GM04503 (cell line): ENCODE data around the gene ZC3H4.
"Not testable (repeated sequence)": the region's sequence is repeated elsewhere in the genome, so short reads cannot be mapped to it uniquely, and the experiment has no call there.

Source experiments
- DNase-seq: peaks from one replicate; pipeline ENCODE4 v3.0.0-alpha.2; 2012; ENCODE audit warnings: low read depth

Gene ZC3H4

DNA sequence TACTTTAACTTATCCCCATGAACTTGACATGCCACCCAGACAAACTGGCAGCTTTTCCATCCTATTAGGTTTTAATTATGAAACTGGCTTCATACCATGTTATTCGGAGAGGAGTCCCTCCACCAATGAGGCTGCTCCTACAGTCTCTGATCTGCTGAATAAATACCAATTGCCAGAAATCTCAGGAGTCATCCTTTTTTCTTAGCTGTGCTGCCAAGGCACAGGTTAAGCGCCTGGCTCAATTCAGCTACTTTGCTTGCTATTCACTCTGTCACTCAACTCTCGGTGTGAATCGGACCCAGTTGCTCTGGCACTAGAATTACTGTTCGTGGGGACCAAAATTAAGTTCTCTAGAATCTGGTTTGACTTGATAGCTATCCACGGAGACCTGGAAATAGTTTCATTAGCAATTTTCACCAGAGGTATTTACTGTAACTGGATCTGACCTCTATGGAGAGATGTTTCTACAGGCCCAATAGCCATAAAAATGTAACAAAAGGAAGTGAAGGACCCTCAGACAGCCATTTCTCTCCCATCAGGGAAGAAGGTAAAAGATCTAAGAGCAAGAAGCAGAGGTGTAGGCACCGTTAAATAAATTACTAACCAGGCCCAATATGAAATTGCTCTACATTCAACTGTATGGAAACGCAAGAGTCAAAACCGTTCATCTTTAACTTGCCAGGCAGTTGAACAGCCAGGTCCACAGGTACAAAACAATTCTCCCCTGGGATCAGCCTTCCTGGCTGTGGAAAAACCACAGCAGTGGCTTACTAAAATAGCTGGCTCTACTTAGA lies 5.4 kb downstream of the ZC3H4 start:
- DNase-seq: no peak

DNA sequence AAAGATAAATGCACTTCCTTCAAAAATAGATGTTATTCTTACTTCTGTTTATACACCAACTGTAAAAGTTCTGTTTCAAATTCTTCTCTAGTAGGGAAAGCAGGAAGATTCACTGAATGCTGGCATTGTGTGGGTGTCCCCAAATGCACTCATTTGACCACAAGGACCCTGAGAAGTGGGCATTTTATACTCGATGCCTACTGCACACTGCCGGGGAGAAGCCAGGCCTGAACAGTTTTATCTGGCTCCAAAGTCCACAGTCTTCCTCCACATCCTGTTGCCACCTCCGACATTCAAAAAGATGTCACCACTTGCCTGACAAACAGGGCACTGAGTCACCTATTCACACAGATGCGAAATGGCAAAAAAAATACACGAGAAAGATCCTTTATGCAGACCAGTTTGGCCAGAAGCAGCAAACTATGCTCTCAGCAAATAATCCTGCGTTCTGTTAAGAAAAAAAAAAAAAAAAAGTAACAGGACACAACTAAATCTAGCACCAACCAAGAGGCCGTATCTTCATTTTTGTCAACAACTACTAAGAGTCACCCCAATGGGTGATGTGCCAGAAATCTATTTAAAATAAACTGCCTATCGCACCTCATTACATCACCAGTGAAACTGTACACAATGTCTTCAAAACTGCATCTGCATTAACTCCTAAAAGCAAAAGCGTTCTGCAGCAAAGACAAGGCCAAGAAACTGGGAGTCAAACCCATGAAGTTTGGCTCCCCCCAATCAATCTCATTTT lies 6.2 kb downstream of the ZC3H4 start:
- DNase-seq: no peak

DNA sequence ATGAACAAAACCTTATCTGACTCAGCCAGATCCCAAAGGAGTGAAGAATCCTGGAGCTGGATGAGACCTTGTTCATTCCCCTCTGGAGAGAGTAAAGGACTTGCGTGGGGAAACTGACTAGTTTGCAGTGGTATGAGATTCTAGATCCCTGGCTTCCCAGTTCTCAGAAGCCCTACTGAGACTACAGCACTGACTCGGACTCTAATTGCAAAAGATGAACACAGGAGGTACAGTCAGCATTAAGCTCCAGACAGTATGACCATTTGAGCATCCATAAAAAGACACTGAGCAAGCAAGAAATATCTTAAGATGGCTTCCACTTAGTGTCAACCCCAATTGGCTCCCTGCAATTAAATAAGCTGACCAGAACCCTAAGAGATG lies 6.8 kb downstream of the ZC3H4 start:
- peak; percentile 39 for DNase-seq

DNA sequence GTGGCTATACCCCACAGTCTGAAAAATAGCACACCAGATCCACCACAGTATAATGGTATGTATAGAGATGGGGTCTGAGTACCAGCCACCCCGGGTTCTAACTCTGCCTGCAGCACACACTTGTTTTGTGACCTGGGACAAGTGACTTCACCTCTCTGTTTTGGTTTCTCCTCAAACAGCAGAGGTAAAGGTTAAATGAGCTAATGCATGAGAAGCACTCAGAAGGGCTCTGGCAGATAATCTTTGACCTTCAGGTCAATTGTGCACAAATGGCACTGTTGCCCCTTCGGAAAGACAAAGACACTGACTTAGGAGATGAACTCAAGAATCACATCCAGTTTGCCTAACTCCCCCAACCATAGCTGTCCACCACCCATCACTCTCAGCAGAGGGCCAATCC lies 7.7 kb downstream of the ZC3H4 start:
- DNase-seq: no peak

DNA sequence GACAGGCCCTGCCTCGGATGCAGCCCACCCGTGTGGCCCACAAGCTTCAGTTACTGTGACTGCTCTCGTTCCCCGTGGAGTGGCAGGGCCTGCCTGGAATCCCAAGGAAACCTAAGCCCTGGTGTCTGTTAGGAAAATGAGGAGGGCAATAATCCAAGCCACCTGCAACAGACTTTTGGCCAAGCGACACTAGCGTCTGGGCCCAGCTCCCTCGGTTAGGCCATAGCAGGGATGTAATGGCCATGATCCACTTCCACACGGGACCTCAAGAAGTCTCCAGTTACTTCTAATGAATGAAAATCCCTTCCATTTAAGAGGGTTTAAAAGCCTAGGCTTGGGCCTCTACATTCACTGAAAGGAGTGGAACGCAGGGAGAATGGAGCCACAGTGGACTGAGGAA lies 8.9 kb downstream of the ZC3H4 start:
- DNase-seq: no peak

DNA sequence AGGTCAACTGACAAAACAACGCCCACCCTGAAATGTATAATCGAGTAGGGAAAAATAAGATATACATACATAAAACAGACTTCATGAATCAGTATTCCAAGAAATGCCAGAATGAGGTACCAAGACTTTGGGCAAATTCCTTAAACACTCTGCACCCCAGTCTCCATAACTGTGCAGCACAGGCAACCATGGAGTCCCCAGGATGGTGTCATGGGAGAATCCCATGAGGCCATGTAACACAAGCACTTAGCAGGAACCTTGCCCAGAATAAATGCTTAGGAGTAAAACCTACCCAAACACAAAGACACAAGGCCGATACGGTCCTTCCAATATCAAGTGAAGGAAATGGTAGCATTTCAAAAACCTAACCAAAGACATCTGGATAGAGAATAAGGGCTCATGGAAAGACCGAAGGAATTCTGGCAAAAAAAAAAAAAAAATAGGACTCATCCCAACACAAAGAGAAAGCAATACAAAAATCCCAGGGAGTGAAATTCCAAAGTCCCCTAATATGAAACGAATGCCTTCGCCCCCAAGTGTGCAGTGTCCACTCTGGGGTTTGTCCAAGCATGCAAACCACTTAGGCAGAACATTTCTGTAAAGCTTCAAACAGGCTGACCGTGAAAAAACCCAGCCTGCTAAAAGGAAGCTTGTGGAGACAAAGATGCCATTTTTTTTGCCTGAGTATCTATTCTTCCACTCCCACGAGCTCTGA lies 11.1 kb downstream of the ZC3H4 start:
- no peak for DNase-seq

DNA sequence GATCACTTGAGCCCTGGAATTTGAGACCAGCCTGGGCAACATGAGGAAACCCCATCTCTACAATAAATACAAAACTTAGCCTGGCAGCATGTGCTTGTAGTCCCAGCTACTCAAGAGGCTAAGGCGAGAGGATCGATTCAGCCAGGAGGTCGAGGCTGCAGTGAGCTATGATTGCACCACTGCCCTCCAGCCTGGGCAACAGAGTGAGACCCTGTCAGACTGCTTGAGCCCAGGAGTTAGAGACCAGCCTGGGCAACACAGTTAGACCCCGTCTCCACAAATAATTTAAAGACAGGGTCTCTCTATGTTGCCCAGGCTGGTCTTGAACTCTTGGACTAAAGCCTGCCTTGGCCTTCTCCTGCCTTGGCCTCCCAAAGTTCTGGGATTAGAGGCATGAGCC lies 12.5 kb downstream of the ZC3H4 start:
- DNase-seq: not testable (repeated sequence)

DNA sequence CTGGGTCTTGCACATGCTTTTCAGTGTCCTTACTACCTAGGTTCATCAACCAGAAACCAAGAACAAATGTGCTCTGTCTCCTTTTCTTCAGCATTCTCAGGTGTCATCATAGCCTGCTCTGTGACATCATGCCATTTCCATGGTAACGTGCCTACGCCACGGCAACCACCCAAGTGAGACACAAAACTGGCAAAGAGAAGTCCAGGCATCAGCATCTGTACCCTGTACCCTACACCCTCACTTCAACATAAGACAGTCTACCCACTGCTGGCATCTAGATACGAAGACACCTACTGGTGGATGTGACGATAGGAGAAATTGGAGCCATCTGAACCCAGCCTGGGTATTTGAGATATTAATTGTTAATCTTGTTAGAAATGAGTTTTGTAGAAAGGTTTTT lies 13.3 kb downstream of the ZC3H4 start:
- DNase-seq: no peak

DNA sequence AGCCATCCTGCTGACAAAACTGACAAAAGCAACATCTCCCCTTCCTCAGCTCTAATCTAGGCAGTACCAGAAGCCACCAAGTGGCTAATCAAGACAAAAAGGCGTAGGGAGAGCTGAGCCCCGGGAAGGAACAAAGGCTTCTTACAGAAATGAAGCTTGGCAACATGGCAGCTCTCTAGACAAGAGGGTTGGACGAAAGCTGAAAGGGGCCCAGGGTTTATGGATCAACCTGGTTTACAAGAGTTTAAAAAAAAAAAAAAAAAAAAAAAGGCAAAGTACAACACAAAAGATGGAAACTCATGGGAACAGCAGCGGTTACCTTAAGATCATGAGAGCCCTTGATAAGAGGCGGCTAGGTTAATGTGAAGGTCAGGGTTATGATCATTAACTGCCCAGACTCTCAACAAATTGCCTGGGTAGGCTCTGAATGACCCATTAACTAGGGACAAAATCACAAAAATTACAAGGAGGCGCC lies 14.0 kb downstream of the ZC3H4 start:
- DNase-seq: no peak

DNA sequence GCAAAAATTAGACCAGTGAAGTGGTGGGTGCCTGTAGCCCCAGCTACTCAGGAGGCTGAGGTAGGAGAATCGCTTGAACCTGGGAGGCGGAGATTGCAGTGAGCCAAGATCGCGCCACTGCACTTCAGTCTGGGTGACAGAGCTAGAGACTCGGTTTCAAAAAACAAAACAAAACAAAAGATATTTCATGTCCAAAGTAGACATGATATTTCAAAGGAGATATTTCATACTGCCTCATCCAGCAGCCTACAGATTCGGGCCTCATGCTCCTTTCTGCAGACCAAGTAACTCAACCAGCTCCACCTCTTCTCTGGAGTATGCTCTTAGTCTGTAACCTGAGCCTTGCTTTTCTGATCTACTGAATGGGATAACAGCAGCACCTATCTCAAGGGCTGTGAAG lies 15.0 kb downstream of the ZC3H4 start:
- DNase-seq: no peak

DNA sequence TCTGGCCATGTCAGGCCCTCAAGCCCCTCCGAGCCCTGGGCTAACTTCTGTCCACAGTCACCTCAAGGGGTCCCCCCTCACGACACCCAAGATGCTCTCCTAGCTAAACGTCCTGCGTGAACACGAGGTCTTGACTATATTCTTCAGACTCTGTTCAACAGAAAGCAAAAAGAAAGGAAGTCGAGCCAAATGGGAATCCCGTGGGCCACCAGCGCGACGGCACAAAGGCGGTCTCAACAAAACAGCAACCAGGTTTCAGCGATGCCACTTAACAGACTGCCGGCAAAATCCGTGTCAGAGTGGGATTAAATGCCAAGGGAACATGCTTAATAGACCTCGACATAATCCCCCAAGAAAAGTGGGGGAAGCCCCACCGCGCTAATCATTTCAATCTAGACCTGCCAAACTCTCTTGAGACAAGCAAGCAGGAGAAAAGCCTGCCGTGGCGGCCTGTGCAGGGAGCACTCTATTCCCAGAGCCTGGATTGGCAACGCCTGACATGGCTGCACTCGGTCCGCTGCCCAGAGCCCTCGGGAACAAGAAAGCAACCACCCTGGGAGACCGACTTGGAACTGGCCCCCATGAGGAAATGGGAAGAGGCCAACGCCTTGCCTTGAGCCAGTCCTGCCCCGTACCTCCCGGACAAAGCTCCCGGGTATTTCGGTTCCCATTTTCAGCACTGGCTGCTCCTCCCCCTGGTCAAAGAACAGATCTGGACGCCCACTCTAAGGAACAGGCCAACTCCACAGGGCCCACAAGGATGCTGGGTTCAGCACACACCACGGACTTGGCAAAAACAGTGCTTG lies 16.0 kb downstream of the ZC3H4 start:
- no peak for DNase-seq

DNA sequence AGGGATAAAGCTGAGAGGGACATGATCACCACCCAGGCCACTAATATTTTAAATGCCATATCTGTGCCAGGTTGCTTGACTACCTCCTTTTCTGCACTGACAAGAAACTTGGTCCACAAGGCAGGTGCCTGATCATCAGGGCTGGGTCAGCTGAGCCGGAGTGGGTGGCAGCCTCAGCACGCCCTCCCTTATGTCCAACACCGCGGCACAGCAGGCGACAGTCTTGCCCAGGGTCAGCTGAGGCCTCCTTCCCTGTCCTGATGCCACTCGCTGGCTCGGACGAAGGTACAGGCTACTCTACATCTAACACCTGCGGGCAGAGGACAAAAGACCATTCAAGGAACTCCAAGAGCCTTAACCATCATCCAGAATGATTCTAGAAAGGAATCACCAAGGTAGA lies 16.9 kb downstream of the ZC3H4 start:
- DNase-seq: no peak

DNA sequence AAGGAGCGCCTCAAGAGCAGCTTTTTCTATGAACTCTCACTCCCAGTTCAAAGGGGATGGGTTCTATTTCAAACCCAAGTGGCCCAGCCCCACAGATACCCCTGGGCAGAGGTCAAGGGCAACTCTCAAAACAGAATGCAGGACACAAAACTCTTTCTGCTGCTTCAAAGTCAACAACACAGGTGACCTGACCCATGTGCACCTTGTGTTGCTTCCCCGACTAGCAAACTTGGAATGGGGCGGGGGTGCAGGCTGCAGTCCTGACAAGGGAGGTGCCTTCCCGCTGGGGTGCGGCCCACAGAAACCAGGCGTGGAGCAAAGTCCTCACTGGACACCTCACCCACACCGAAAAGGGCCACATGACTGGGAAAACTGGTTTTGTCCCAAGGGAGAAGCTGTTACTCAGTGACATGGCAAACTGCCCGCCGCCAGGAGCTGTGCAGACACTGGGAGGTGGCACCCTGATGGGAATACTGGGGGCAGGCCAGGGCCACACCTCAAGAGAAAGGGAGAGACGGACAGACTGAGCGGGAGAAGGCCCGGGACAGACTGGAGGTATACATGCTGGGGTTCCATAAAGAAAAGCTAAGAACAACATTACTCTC lies 17.4 kb downstream of the ZC3H4 start:
- no peak for DNase-seq

DNA sequence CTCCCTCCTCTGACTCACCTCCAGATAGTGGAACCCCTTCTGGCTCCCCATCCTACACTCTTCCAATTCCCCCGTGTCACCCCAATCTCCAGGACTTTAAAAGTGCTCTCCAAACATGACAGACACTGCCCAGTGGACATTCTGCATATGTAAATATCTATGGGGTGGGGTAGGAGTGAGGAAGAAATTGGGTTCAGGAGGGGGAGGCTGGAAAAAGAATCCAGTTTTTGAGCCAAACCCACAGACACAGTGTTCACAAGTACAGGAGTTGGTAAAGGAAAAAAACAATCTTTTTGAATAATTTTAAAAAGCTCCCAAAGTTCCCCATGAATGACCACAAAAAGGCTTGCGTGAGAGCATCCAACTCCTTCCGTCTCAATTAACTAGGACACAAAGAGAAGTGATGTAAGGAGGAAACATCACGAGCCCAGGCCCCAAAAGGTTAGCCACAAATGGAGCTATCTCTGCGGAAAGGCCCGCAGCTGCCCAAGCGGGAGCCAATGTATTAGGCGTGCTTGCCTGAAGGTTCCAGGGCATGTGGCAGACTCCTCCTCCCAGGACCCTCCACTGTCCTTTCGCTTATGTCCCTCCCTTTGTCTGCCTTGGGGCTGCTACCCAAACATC lies 18.0 kb downstream of the ZC3H4 start:
- no peak for DNase-seq

DNA sequence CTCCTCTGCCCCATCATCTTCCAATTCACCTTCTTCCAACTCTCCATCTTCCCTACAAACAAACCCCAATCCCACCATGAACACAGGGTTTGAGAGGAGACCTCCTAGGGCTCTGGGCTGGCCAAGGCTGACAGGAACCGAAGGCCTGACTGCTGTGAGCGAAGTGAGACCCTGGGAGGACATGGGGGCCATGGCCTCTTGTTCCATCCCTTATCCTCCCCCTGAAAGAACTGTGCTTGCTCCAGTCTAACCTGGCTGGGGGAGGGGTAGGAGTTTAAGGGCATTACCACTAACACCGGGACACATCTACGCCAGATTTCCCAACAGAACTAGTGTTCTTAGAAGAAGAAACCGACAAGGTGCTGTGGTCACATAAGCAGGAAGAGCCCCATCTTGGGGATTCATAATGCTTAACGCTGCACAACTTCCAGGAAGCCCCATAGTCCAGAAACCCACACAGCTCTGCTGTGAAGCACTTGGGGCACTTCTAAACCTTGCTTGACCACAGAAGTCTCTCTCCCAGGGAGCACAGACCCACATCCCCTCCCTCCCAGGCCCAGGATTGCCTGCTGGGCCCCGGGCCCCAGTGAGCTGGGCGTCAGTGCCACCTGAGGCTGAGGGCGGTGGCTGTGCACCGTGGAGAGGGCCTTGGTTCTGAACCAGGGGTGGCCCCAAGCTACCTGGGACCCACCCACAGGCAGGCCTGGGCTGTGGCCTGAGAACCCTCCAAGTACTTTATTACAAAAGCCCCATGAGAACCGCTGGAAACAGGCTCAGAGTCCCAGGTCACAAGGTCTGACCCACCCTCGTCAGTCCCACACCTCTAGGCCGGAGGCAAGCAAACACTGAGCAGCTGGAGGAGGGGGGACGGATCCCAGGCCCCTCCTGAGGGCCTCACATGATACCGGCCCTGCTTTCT lies 18.8 kb downstream of the ZC3H4 start:
- DNase-seq: no peak

DNA sequence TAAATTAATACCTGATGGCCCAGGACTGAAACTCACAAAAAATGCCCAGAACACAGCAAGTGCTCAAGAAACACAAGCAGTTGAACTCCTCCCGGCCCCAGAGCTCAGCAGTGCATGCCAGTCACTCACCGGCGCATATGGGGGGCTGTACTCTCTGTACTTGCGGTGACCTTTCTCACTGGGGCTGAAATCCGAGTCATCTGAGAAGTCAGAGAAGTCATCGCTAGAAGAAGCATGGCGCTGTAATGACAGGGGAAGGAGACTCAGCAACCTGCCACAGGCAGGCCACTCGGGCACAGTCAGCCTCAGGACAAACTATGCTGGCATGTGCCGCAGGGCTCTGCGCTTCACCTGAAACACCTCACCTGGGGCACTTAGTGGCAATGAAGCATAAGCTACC lies 19.7 kb downstream of the ZC3H4 start:
- DNase-seq: no peak

DNA sequence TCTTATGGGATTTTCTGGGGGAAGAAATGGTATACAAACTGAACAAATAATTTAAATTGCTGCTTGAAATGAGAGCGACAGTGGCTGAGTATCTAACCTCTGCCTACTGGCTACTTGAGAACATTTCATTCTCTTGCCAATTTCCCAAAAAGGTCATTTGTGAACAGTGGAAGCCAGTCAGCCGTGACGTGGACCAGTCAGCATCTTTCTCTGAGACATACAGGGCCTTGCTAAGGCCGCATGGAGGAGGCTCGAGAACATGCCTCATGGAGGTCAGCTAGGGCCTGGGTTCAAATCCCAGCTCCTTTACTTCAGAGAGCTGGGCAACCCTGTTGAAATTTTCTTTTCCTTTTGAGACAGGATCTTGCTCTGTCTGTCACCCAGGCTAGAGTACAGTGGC lies 20.3 kb downstream of the ZC3H4 start:
- no peak for DNase-seq

DNA sequence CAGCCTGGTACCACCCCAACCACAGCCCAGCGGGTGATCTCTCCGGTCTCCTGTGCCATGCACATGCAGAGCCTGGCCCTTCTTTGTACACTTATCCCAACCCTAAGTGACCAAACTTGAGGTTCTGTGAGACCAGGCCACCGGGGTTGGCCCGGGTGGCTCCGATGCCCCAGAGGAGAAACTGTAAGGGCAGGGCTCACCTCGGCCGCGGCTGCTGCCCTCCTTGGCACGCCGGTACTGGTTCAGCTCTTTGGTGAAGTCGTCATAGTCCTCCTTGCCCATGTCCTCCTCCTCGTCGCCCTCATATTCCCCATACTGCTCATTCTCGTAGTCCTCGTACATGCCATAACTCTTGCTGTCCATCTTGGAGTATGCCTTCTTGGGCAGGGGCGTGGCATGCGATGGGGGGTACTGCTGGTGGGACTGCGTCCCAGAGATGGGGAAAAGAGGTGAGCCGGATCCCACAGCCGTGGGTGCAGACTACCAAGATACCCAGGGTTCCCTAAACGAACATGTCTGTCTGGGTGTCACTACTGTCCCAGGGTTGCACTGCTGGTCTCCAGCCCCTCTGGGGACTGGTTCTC lies 23.7 kb downstream of the ZC3H4 start:
- no peak for DNase-seq

DNA sequence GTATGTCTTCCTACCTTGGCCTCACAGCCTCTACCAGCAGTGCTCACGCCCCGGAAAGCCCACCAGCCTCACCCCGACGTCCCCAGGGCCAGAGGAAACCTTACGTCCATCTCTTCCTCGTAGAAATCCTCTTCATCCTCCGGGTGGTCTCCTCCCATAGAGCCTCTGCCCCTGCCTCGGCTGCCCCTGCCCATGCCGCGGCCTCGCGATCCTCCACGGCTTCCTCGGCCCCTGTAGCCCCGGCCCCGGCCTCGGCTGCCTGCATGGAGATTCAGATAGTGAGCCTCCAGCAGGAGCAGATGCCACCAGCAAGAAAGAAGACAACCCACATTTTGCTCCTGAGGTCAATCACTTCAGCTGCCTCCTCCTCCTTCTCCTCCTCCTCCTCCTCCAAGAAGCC lies 27.3 kb downstream of the ZC3H4 start:
- DNase-seq: no peak
